GM21619 (cell line): ENCODE measurements around the gene TRPC4AP.

Source experiments
- ATAC-seq: cut with Tn5 transposase; IDR thresholded peaks from one replicate; pipeline ENCODE4 v1.9.1; 2021; ENCODE audit not compliant: unreplicated experiment

The TRPC4AP gene

GRCh38 chr20:34990661-34991214, 101.9 kb downstream of the TRPC4AP start:
- ATAC-seq: no peak

- no peak for ATAC-seq
These were observed 102.4 kb downstream of the TRPC4AP start for GRCh38 chr20:34990231-34990630.

DNA sequence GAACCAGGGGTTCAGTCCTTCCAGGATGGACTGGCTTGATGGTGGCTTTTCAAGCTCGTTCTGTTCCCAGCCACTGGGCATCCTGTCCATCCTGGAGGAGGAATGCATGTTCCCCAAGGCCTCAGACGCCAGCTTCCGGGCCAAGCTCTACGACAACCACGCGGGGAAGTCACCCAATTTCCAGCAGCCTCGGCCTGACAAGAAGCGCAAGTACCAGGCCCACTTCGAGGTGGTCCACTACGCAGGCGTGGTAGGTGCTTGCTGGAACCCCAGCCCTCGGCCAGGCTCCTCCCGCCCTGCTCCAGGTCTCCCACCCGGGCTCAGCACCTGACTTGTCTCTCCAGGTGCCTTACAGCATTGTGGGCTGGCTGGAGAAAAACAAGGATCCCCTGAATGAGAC, 102.9 kb downstream of the TRPC4AP start:
- no peak for ATAC-seq

DNA sequence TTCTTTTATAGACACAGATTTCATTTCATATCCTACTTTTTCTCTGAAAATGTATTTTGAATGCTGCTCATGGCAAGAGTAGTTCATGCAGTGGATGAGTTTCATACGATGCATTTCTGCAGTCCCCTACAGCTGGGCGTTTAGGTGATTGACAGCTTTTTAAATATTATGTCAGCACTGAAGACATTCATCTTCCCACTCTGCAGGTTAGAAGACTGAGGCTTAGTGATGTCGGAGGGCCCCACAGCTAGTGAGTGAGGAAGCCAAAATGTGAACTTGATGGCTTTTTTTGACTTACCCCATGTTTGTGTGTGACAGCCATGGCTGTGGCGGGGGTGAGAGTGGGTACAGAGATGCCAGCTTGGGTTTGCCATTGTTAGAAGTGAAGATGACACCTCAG, 103.5 kb downstream of the TRPC4AP start:
- no peak for ATAC-seq

DNA sequence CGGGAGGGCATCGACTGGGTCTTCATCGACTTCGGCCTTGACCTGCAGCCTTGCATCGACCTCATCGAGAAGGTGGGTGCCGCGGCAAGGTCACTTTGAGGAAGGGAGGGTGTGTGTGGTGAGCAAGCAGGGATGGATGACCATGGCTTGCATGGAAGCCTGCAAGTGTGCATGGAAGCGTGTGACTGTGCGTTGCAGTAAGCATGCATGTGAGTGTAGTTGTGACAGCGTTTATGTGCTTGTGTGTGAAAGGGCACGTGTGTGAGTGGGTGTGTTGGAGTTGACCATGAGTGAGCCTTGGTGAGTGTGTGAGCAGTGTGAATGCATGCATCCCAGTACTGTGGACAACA, 104.4 kb downstream of the TRPC4AP start:
- ATAC-seq: no peak

DNA sequence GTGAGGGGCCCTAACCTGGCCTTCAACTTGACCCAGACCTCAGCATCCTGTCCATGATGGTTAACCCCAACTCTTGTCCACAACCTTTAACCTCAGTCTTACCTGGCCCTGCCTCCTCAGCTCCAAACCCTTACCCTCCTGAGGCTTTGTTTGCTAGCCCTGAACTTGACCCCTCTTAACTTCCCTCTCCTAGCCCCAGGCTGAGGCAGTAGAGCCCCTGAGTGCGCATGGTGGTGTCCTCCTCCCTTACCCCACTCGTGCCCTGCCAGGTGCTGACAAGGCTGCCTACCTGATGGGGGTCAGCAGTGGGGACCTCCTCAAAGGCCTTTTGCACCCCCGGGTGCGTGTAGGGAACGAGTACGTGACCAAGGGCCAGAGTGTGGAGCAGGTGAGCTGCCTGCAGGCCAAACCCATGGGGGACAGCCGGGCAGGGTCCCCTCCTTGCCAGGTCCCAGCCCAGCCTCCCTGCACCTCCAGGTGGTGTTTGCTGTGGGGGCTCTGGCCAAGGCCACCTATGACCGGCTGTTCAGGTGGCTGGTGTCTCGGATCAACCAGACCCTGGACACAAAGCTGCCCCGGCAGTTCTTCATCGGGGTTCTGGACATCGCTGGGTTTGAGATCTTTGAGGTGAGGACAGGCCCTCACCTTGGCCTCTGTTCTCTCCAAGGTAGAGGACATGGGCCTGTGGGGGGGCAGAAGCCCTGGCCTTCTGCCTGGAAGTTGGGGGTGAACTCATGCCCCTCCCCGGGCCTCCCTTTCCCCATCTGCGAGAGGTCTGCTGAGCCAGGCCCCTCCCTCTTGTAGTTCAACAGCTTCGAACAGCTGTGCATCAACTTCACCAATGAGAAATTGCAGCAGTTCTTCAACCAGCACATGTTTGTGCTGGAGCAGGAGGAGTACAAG, 105.1 kb downstream of the TRPC4AP start:
- ATAC-seq: no peak

GRCh38 chr20:34986311-34987287, 106.0 kb downstream of the TRPC4AP start:
- ATAC-seq: no peak

DNA sequence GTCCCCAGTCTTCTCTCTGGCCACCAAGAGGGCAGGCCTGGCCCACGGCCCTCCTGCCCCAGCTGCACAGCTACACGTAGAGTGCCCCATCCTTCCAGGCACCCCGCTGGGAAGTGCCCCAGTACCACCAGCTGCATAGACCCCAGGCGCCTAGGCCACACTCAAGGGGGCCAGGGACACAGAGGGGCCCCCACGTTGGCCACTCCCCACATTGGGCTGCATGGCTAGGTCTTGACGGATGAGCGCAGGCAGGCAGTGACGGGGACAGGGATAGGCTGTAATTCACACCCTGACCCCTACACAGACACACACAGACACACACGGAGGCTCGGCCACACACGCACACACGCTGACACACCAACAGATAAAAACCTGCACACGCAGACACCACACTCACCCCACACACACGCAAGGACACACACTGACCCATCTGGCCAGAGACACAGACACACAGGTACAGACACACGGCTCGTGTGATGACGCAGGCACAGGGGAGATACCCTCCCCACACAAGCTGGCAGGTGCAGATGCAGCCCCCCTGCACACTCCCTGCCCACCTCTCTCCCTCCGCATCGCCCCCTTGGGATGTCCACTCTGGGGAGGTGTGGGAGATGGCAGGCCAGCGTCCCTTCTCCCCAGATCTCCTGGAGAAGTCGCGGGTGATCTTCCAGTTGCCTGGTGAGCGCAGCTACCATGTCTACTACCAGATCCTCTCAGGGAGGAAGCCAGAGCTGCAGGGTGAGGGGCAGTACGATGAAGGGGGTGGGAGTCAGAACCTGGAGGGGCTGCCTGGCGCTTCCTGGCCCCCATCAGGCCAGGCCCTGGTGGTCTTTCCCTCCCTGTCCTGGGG, 106.9 kb downstream of the TRPC4AP start:
- ATAC-seq: no peak

- no peak for ATAC-seq
These were observed 107.8 kb downstream of the TRPC4AP start for GRCh38 chr20:34984756-34985261.

GRCh38 chr20:34983995-34984735, 108.4 kb downstream of the TRPC4AP start:
- ATAC-seq: no peak

GRCh38 chr20:34983089-34983820, 109.4 kb downstream of the TRPC4AP start:
- ATAC-seq: no peak

DNA sequence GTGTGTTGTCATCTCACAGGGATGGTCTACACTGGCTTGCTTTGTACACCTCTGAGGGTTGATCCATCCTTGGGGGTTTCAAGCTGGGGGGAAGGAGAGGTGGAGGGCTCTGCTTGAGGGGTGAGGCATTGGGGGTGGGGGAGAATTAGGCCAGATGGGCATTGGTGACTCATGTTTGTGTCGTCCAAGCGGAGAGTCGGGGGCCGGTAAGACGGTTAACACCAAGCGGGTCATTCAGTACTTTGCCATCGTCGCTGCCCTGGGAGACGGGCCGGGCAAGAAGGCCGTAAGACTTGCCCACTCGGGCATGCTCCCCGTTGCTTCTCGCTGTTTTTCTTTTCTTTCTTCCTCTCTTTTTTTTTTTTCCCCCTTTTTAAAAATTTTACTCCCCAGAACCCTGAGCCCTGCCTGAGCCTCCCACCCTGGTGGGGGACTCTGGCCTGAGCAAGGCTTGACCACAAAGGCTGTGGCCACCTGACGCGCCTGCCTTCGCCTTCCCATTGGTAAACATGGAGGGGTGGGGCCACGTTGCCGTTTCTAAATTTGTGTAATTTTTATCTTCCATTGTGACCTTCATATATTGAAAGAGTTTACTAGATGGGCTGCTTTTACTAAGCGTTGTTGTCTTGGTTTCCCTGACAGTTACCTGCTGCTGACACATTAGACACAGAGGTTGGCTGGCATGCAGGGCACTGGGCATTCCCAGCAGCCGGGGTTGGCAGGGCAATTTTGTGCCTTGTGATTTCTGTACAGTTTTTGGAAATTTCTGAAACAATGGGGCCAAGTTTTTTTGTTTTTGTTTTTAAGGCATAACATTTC, 110.1 kb downstream of the TRPC4AP start:
- no peak for ATAC-seq

- ATAC-seq: no peak
These were observed 111.9 kb downstream of the TRPC4AP start for GRCh38 chr20:34980543-34981233.

- no peak for ATAC-seq
These were observed 113.0 kb downstream of the TRPC4AP start for GRCh38 chr20:34979366-34980153.

DNA sequence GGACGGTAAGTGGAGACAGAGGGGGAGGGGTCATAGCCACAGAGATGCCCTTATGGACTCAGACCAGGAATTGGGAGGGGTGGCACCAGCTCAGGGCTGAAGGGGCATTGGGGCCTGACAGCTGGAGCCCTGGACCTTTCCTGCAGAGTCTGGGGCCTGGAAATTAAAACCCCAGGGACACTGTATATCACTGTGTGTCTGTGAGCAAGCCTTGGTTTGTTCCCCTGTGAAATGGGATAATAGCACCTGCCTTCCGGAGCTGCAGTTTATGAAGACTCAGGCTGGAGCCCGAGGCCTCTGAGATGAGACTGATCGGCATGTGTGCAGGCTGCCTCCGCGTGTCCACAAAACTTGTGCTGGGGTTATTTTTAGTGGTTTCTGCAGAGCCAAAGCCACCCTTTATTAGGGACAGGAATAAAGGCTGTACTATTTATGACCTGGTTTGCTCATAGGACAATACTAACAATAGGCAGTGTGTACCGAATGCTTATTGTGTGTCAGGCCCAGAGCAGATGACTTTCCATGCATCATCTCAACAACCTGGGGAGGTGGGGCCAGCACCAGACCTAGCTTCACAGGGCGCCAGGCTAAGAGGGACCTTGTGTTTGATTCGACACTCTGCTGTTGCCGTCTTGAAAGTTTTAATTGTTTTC, 114.4 kb downstream of the TRPC4AP start:
- no peak for ATAC-seq

DNA sequence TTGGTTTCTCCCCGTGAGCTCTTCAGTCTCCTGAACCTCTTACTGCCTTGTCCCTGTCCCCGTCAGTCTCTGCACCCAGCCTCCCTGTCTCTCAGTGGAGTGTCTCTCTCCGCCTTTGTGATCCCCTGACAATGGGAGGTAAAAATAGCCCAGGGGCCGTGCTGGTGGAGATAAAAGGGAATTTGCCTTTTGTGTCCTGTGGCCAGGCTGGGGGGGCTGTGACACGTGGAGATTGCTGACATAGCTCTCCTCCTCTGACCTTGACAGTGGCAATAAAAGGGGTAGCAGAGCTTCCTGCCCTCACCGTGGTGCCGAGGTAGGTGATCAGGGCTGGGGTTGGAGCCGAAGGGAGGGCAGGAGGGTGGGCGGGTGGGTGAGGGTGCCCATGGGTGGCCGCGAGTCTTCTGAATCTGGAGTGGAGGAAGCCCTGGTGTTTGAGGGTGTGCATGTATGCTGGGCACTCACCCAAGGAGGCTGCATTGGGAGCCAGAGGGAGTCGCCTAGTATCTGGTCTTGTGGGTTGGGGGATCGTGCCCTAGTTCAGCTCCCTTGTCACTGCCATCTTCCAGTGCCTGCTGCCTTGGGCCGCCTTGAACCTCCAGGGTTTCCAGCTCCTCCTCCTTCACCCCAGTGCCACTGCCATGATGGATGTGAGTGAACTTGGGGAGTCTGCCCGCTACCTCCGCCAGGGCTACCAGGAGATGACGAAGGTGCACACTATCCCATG, 115.1 kb downstream of the TRPC4AP start:
- no peak for ATAC-seq
